ENCODE results near the gene PBXIP1. TPM values are rescaled to one million over a fixed set of nuclear protein-coding genes. Genes with fewer than 3 reads are reported as not detected.

Gene PBXIP1
- total RNA-seq, 1 donor from 2014 or later = 68.4 TPM

DNA sequence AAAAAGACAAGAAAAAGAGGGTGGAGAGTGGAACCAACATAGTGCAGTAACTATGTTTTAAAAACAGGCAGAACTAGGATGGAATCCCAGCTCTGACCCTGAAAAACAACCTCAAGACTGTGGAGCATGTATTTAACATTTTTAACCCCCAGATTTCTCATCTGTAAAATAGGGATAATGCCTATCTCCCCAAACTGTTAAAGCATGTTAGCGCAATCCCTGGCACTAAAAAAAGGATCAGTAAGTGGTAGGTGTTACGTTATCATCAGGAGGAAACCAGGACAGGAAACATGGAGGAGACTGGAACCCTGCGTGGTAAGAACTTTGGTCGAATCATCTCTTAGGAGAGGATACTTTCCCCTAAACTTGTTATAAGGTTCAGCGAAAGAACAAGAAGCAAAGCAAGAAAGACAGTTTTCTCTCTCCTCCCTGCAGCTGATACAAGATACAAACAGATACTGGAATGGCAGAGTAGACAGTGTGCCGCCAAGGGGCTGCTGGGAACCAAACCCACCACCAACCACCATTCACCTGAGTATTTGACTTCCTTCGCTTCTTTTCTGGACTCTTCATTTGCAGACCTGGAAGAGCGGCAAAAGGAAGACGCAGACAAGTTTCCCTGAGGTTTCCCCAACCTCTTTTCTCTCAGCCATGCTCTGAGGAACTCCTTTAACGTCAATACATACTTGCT is 4.7 kb upstream of the PBXIP1 start:
- intact Hi-C loops (cut with micrococcal nuclease) = loop anchor here (1.0 to 2.0 kb wide), 2 partner anchors 14 to 56 kb away; partner anchors contain the start of gene CKS1B

DNA sequence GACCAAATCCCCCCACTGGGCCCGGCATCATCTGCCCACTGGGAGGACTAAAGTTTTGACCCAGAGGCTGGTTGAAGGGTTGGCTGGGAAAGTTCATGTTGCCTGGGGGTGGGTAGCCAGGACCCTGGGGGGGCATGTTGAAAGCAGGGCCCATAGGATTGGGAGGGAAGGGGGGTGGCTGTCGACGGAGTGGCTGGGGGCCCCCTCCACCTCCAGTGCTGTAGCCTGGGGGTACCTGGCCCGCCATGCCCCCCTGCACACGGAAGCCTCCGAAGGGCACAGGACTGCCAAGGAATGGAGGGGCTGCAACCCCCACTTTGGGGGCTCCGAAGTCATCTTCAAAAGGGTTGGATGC is 3.5 kb upstream of the PBXIP1 start:
- intact Hi-C loops (cut with micrococcal nuclease) = loop anchor here (5.0 kb wide), 2 partner anchors 103 to 402 kb away; partner anchors contain the start of genes EFNA4 and UBE2Q1

DNA sequence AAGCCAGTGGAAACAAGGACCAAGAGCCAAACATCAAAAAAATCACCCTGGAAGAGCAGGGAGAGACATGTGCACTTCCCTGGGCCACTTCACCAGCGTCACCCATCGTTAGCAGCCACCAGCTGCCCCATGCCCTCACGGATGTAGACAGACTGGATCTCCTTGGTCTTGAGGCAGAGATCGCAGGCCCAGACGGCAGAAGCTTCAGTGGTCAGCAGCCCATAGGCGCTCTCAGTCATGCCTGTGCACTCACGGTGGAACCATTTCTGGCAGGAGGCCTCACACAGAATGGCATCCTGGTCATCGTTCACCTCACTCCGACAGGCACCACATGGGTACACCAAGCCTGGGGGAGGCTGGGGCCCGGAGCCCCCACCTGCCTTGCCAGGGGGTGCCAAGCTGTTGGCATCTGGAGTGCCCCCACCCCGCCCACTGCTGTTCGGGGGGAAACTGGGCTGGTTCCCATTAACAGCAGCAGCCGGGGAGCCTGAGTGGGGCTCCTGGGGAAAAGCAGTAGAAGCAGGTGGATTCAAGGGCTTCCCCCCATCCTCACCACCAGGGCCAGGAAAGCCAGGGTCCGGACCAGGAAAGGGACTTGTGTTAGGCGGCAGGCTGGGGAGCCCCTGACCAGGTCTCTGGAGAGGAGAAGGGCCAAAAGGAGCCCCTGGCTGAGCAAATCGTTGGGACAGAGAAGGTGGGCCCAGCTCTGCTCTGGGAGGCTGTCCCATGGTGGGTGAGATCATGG is 3.0 kb upstream of the PBXIP1 start:
- intact Hi-C loops (cut with micrococcal nuclease) = loop anchor here (5.0 kb wide), 2 partner anchors 103 to 402 kb away; partner anchors contain the start of genes EFNA4 and UBE2Q1

DNA sequence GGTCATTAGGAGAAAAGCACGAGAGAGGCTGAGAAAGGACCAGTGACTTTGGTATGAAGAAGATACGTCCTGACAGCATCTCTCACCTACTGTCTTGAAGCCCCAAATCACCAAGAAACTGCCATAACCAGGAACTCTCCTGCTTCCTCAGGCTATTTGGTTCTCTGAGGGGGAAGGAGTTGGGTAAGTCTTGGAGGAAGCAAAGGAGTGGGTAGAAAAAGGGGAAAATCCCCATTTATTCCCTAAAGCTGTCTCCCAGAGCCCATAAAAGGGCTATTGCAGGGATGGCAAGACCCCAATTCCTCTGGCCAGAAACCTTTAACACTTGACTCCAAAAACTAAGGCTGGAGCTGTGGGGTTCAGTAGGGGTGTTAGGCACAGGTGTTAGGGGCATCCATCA is 2.1 kb upstream of the PBXIP1 start:
- intact Hi-C loops (cut with micrococcal nuclease) = loop anchor here (5.0 kb wide), 2 partner anchors 104 to 401 kb away; partner anchors contain the start of genes EFNA4 and UBE2Q1

DNA sequence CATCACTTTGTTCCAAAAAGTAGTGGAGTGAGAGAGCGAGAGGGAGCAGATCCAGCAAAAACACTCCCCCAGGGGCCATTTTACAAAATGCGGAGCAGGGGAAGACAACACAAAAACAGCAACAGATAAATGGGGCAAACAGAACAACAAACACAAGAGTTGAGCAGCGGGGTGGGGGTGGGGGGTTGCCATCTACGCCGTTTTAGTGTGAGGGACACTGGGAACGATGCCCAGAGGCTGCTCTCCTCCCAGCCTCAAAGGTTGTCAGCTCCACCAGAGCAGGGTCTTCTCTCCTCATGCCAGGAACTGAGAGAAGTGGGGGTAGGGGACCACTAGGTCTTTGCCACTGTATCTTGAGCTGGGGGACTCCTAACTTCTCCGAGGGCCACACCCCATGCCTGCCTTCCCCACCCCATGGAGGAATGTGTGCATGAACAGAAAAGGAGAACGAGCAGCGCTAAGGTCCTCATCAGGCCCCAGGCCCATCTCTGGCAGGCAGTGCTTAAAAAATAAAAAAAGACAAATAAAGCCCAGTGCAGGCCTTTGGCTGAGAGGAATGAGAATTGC is 1.3 kb upstream of the PBXIP1 start:
- intact Hi-C loops (cut with micrococcal nuclease) = loop anchor here (5.0 kb wide), 2 partner anchors 105 to 400 kb away; partner anchors contain the start of genes EFNA4 and UBE2Q1

DNA sequence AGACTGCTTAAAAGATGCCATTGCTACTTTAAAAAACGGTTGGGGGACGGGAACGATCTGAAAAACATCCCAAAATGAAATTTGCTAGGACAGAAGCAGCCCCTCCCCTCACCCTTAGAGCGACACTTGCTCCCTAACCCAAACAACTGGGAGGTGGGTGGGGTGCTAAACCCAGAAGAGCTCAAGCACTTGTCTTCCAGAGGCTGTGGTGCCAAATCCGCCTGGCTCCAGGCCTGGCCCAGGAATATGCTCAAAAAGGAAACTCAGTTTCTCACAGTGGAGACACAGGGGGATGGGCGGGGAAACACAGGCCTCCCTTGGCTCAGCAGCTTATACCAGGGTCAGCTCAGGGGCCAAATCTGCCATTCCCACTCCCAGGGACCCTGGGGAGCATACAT is 644 bp upstream of the PBXIP1 start:
- intact Hi-C loops (cut with micrococcal nuclease) = loop anchor here (5.0 kb wide), 2 partner anchors 106 to 399 kb away; partner anchors contain the start of genes EFNA4 and UBE2Q1

DNA sequence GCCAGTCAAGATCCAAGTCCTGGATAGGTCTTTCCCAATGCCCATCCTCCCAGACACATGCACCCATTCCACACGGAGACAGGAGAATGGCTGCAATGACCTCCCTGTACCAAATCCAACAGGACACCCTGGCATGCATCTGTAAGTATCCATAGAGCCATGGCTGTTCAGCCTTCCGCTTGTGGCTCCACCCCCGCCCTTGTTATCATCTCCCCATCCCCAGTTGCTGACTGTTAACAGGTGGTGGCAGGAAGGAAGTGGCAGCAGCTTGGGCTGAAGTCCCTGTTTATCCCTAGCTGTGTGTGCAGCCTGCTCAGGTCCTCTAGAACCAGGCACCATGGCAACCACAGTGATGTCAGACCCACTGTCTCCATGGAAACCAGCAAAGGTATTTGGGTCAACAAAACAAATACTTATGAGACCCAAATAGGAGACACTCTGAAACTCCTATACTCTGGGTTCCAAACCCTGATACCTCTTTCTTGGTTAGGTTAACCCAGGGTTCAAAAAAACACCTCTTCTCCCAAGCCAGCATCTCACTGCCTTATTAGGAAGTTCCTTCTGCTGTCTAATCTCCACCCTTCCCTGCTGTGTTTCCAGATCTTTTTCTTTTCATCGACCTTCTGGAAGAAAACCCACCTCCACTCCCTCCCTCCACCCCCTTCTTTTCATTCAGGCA is 721 bp downstream of the PBXIP1 start:
- intact Hi-C loops (cut with micrococcal nuclease) = loop anchor here (1.0 to 5.0 kb wide), 7 partner anchors 18 to 398 kb away; partner anchors contain the start of genes CKS1B, EFNA4, FLAD1 and UBE2Q1

DNA sequence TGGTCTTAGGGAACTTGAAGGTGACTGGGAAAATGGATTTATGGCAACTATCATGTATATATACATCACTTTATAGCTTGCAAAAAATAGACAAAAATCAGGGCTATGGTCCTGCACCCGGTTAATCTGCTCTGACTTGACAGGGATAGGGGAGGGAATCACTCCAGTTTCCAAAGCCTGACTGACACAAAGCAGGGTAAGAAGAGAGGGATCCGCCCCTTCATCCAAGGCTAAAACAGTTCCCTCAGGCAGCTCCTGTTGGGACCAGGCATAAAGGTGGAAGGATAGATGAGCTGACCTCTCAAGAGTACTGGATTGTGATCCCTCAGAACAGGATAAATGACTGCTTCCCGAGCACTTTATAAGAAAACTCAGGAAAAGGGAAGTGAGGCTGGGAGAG is 1.4 kb downstream of the PBXIP1 start:
- intact Hi-C loops (cut with micrococcal nuclease) = no loop called here

DNA sequence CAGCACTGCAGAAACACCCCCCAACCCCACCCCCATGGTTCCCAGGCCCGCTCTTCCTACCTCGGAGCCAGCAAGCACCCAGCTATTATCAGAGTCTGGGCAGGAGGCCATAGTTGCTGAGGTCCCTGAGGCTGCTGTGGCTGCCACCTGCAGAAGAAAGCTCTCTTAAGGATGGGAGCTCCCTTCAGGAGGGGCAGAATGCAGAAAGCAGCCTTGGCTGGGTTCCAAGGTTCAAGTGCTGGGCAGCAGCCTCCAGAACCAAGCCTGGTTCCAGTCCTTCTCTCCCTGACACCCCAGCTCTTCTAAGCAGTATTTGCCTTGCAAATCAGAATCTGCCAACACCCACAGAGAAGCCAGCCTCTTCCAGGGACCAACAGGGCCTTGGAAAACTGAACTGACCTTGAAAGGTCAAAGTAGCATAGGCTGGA is 2.3 kb downstream of the PBXIP1 start:
- intact Hi-C loops (cut with micrococcal nuclease) = no loop called here

DNA sequence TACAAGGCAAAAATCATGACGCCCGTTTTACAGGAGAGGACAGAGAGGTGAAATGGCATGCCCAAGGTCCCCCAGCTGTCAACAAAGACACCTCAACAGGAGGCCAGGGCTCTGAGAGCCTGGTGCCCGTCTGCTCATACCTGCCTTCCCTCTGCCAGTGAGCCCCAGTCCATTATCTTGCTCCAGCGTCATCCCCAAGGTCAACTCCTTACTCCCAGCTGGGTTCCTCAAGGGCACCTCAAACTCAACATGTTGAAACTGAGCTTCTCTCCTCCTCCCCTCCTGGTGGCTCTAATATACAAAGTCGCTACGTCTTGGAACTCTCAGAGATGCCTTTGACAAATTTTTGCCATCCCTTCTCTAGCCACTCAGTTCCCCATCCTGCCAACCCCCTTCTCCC is 3.2 kb downstream of the PBXIP1 start:
- intact Hi-C loops (cut with micrococcal nuclease) = no loop called here

DNA sequence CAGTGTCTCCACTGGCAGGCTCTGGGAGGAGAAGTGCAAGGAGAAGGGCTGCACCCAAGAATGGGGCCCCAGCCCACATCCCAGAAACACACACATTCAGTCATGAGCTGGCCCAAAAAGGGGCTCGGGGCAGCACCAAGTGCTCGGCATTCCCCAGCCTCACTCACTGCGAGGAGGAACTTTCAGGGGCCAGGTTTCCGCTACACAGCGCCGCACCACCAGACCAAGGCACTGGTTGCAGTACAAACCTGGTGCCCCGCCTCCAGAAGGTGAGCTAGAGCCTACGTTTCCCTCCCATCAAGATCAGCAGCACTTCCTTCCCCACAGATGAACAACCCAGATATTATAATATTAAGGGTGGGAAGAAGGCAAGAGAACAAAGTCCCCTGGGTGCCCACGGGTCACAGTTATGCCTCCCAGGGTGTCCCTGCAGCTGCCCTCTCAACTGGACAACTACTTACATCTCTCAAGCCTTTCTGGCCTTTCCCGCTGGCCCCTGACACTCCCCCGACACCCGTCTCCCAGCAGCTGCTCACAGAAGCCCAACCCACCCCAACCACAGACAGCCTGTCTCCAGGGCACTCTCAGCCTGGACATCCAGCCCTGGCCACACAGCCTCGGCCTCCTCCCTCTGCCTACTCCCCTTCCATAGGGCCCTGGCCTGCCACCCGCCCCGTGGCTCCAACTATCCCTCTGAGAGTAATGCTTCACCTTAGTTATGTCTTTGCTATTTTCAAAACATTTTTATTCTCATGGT is 3.8 kb downstream of the PBXIP1 start:
- intact Hi-C loops (cut with micrococcal nuclease) = no loop called here

DNA sequence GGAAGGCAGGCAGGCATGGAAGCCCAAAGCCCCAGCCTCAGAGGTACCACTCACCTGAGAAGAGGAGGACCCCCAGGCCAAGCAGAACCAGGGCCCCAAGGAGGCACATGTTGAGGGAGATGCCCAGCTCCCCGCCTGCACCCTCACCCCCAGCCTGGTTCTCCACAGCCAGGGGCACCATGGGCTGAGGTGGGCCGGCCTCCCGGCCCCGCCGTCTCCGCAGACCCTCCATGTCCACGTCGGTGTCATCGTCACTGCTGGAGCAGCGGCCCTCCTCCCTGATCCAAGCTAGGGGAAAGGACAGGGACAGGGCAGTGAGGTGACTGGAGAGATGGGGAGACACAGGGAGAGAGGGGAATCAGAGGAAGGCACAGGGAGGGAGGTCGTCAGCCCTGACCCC is 7.8 kb downstream of the PBXIP1 start:
- intact Hi-C loops (cut with micrococcal nuclease) = no loop called here

DNA sequence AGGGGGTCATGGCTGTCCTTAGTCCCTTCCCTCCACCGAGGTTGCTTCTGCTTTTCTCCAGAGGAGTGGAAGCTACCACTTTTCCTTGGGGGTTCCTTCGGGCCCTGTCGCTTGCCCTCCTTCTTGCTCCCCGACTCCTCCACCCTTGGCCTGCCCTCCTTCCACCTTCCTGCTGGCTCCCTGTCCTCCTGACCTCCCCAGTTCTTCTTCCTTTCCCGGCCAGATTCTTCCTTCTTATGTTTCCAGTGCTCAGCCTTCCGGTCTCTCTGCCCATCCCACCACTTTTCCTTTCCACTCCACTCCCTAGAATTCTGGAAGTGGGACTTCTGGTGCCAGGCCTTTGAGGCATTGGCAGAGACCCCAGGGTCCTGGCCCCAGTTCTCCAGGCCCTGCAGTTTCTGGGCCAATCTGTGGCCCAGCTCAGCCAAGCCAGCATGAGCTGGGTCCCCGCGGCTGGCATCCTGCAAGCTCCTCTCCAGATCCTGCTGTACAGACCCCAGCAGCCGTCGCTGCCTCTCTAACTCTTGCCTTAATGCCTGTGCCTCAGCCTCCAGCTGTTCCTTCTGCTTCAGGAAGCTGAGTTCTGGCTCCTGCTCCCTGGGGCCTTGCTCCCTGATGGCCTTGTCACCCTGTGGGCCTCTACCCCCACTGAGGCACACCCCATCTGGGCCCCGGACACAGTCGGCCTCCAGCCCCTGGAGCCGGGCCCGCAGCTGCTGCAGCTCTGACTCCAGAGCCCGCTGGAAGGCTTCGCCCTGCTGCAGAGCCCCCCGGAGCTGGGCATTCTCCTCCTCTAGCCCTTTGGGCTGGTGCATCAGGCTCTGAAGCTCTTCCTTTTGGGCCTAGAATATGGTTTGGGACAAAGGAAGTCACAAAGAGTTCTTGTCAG is 9.7 kb downstream of the PBXIP1 start:
- intact Hi-C loops (cut with micrococcal nuclease) = no loop called here

DNA sequence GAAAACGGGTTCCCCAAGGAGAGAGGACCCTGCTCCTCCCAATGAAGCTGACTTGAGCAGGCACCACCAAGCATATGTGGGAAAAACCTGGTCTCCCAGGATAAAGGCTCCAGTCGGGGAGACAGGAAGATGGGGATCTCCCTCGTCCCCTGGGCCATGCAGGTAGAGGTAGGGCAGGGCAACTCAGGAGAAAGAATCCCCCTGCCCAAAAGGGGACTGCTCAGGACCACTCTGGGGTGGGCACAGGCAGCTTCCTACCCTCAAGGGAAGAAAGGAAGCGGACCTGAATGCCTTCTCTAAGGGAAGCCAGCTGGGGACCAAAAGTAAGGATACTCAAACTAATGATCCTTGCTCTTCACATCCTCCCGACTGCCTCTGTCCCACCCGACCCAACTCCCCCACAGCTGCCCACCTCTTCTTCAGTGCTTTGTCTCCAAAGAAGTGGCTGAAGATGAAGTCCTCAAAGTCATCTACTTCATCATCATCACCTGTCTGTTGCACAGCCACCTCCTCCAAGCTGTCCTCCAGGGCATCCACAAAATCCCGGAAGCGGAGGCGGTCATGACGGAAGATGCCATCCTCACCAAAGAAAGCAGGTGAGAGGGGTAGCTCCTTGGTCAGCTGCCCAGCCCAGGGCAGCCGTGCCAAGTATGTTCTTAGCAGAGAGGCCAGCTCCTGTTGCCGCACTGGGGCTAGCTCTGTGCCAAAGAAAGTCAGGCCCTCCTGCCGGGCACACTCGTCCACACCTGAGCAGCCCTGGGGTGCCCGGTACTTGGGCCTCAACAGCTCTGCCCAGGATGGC is 10.5 kb downstream of the PBXIP1 start:
- intact Hi-C loops (cut with micrococcal nuclease) = no loop called here

DNA sequence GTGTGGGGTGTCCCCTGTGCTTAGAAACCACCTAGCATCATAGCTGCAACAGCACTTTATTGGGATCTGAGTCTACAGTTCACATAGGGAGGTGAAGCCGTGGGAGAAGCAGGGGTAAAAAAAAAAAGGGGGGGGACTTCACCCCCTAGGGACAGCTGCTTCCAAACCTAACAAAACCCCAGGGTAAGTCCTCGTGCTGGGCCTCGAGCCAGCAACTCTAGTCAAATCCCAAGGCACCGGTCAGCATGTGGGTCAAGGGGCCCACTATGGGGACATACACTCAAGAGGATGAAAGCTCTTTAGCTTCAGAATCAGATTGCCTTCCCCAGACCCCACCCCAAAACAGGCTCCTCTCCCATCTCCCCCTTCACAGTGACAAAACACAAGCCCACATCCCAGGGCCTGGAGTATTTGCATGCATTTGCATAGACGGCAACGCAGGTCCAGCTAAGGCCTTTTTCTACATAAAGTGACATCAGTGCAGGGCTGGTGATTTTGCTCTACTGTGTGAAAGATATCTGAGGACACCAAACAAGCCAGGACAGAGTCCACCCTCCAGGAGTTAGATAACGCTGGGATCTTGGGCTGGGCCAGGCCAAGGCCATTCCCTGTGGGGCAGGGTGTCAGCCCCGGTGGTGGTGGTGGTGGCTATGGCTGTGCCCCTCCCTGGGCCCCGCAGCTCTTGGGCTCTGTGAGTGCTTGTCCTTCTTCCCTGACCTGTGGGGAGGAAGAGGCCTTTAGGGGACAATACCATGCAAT is 11.3 kb downstream of the PBXIP1 start:
- intact Hi-C loops (cut with micrococcal nuclease) = no loop called here

DNA sequence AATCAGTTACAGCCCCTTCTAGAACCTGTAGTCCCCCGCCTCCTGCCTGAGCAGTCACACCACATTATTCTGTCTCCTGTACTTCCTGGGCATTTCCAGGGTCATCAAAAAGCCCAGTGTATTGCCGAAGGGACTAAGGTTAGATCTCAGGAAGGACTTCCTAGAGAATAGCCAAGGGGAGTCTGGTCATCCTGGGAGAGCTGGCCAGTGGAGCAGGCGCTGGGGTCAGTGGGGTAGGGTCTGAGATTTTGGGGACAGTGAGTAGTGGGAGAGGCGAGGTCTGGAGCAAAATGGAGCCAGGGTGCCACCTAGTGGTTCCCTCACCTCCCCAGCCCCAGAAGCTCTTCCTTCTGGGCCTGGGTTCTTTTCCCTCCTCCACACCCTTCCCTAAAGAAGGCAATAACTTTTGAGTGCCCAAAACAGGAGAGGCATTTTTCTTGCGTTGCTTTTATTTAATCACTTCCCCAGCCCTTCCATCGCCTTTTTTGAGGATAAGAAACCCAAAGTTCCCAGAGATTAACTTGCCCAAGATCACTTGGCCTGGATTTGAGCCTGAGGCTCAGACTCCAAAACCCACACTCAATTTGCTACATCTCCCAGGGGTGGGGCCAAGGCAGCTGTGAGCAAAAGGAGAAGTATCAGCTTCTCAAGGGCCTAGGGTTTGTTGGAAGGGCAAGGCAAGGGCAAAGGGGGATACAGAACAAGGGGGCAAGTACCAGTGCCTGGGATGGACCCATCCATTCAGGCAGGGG is 12.1 kb downstream of the PBXIP1 start:
- intact Hi-C loops (cut with micrococcal nuclease) = no loop called here

DNA sequence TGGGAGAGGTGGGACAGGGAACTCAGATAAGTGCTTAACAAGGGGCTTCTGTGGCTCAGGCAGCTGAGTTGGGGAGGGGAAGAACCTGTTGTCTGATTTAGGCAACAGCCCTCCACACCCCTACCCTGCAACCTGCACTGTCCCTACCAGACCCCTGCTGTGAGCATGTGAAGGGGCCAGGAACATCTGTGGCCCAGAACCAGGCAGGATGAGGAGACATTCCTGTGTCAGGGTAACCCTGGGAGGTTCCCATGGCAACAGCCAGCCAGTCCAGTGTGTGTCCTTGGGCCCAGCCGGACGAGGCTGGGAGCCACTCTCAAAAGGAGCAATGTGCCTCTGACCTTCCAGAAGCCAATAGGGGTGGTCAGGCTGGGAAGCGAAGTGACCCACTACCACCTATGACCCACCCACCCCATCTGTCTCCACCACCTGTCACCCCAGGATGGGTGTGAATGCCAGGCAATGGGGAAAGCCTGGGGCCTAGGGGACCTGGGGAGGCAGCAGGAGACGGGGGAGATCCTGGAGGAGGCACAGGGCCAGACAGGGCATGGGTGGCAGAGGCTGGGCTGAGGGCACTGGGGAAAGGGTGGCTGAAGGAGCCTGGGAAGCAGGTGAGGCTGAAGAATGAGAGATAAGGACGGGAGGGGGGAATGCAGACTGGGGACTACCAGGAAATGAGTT is 14.4 kb downstream of the PBXIP1 start:
- intact Hi-C loops (cut with micrococcal nuclease) = no loop called here

All from T-helper 2 cell treated with Interferon-gamma antibody and Interleukin-4, amounts not matched to agents 100 ng/mL and 5 ng/mL, for 36 hours (primary cell).